BJ (cell line): ENCODE data around the gene LDHB. TPM values are rescaled to one million over a fixed set of nuclear protein-coding genes. Genes with fewer than 3 reads are reported as not detected.
"Not testable (repeated sequence)": the region's sequence is repeated elsewhere in the genome, so short reads cannot be mapped to it uniquely, and the experiment has no call there.

ENCODE experiments used
- CTCF ChIA-PET: fragments of 350-600 bp; formaldehyde crosslinking; extraction: SDS; loops from one replicate; lab custom pipeline; 2021; ENCODE audit warnings: antibody characterized with exemption, inconsistent platforms; lab: Yijun Ruan, JAX
- POLR2A ChIA-PET: fragments of 300-600 bp; sonication (Branson Sonifier 250); formaldehyde crosslinking; extraction: SDS; loops from one replicate; lab custom pipeline; 2021; ENCODE audit warnings: antibody characterized with exemption; lab: Charles Lee
- DNase-seq: peaks from one replicate; pipeline ENCODE4 v3.0.0-alpha.2; 2011; ENCODE audit warnings: low read depth
- H3K27me3 ChIP-seq: 2 replicates; pipeline ENCODE4 v1.6.0; 2011; ENCODE audit warnings: low read length; ENCODE audit not compliant: control insufficient read depth, insufficient read depth
- H3K36me3 ChIP-seq: 2 replicates; pipeline ENCODE4 v1.5.1; 2011; ENCODE audit warnings: low read length; ENCODE audit not compliant: control insufficient read depth, insufficient read depth
- H3K4me3 ChIP-seq: 2 replicates; pipeline ENCODE4 v1.5.1; 2011; ENCODE audit warnings: low read depth, mild to moderate bottlenecking, control low read depth, low read length
- polyA plus RNA-seq: library from polyadenylated mRNA; depleted of rRNA; stranded (reverse); fragments of >200 nt; gene quantifications from 2 replicates; pipeline ENCODE4 v1.2.3, GENCODE V29; 2011
- TF ChIP-seq, protein P1 (sequence below): IDR thresholded peaks from 2 replicates; pipeline ENCODE4 v1.5.1; 2011; ENCODE audit warnings: low read depth, mild to moderate bottlenecking, control low read depth, inconsistent platforms, low read length, moderate library complexity; ENCODE audit not compliant: insufficient read depth

The LDHB gene
- polyA plus RNA-seq, 1 experiment = 275 TPM

GRCh38 chr12:21651821-21652220 lies 5.8 kb downstream of the LDHB start:
- Histone ChIP-seq H3K36me3 (peaks cover 6% of the 10 kb centered on the region; the same call in 1 of the 2 replicates), H3K27me3 (no peaks in the 10 kb centered on the region), H3K4me3 (no peak overlapping the region)
- POLR2A ChIA-PET = no interaction called here
- CTCF ChIA-PET = no interaction called here
- TF ChIP-seq, protein P1, sequence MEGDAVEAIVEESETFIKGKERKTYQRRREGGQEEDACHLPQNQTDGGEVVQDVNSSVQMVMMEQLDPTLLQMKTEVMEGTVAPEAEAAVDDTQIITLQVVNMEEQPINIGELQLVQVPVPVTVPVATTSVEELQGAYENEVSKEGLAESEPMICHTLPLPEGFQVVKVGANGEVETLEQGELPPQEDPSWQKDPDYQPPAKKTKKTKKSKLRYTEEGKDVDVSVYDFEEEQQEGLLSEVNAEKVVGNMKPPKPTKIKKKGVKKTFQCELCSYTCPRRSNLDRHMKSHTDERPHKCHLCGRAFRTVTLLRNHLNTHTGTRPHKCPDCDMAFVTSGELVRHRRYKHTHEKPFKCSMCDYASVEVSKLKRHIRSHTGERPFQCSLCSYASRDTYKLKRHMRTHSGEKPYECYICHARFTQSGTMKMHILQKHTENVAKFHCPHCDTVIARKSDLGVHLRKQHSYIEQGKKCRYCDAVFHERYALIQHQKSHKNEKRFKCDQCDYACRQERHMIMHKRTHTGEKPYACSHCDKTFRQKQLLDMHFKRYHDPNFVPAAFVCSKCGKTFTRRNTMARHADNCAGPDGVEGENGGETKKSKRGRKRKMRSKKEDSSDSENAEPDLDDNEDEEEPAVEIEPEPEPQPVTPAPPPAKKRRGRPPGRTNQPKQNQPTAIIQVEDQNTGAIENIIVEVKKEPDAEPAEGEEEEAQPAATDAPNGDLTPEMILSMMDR = no peak
- DNase-seq = no peak

DNA sequence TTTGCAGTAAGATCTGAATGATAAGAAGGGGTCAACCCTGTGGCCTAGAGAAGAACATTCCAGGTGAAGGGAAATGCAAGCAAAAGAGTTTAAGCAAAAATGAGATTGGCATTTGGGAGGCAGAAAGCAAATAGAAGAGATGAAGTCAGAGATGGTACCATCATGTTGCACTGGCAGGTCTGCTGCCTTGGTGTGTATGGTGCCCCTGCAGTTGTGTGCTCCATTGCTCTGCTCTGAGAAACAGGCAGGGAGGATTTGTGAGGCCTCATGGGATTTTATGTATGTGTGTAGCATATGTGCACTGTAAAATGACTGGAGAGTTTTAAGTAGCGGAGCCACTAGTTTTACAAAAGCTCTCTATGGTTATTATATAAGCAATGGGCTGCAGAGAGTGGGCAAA lies 6.6 kb downstream of the LDHB start:
- no peaks in the 10 kb centered on the region for H3K27me3 ChIP-seq
- no peak overlapping the region for H3K4me3 ChIP-seq
- CTCF ChIA-PET = no interaction called here
- TF ChIP-seq, protein P1 = no peak
- DNase-seq = no peak
- POLR2A ChIA-PET = no interaction called here
- H3K36me3 ChIP-seq = peaks cover 8% of the 10 kb centered on the region; the same call in 1 of the 2 replicates

DNA sequence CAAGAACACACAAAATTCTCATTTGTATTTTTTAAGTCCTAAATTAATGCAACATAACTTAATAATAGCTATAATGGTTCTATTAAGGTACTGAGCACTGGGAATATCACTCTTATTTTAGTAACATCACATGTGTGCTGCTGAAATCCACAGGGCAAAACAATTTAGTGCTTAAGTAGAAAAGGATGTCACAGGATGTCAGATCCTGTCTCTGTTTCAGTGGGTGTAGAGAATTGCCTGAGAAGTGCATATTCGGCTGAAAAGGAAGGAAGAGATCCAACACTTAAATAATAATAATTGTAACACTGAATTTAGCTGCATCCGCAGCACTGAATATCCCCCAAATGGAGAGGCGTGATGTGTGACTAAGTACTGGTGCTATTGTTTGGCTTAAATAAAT lies 8.6 kb downstream of the LDHB start:
- ChIA-PET POLR2A (no interaction called here), CTCF (interaction anchor here (1.0 kb wide), 1 partner anchor 9 kb away, joined by 3 read pairs; the partner anchor contains the start of gene LDHB)
- H3K36me3 ChIP-seq = peaks cover 8% of the 10 kb centered on the region; the same call in 1 of the 2 replicates

GRCh38 chr12:21648378-21648777 lies 9.3 kb downstream of the LDHB start:
- TF ChIP-seq, protein P1 = no peak

More for the DNA sequence above, 8.6 kb downstream of the LDHB start:
- H3K4me3 ChIP-seq = no peak overlapping the region
- H3K27me3 ChIP-seq = no peaks in the 10 kb centered on the region
- TF ChIP-seq, protein P1 = no peak
- DNase-seq = no peak

DNA sequence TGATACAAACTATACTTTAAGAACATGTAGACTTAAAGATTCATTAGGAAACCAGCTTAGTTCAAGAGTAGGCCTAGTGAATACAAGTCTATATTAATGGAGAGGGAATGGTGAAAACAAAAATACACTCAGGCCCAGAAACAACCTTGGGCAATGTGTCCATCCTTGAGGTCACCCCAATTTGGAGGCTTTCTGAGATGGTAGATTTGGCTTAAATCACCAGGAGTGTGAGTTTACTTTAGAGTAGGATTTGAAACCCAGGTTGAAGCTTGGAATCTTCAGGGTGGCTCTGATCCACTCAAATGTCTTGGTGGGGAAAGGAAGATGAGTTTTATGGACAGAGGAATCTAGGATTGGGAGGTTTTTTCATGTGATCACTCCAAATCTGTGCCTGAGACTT lies 10.5 kb downstream of the LDHB start:
- DNase-seq = no peak
- no peak overlapping the region for H3K4me3 ChIP-seq
- ChIA-PET CTCF (interaction anchor here (1.1 to 1.3 kb wide), 2 partner anchors 17 to 33 kb away, joined by 3 read pairs; no protein-coding TSS in a partner anchor), POLR2A (interaction anchor here (0.7 kb wide), 1 partner anchor 812 kb away, joined by 3 read pairs; no protein-coding TSS in a partner anchor)
- H3K27me3 ChIP-seq = no peaks in the 10 kb centered on the region
- TF ChIP-seq, protein P1 = no peak
- peaks cover 8% of the 10 kb centered on the region for H3K36me3 ChIP-seq

More at GRCh38 chr12:21648378-21648777, 9.3 kb downstream of the LDHB start:
- Histone ChIP-seq H3K4me3 (no peak overlapping the region), H3K36me3 (peaks cover 8% of the 10 kb centered on the region), H3K27me3 (no peaks in the 10 kb centered on the region)
- ChIA-PET POLR2A (no interaction called here), CTCF (no interaction called here)
- DNase-seq = no peak

DNA sequence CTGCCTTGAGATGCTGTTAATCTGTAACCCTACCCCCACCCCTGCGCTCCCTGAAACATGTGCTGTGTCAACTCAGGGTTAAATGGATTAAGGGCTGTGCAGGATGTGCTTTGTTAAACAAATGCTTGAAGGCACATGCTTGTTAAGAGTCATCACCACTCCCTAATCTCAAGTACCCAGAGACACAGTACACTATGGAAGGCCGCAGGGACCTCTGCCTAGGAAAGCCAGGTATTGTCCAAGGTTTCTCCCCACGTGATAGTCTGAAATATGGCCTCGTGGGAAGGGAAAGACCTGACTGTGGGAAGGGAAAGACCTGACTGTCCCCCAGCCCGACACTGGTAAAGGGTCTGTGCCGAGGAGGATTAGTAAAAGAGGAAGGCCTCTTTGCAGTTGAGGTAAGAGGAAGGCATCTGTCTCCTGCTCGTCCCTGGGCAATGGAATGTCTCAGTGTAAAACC lies 12.6 kb downstream of the LDHB start:
- H3K27me3 ChIP-seq, H3K36me3 ChIP-seq, POLR2A ChIA-PET, CTCF ChIA-PET, DNase-seq, H3K4me3 ChIP-seq: not testable (repeated sequence)
